Measurements from ENCODE around the gene CCDC82.

CCDC82 gene

GRCh38 chr11:96317985-96318384 lies 71.7 kb downstream of the CCDC82 start:
- Histone ChIP-seq H3K4me1 (ENCODE audit: control insufficient read depth, low read length) (no peaks in the 10 kb centered on the region), H3K79me2 (ENCODE audit: control insufficient read depth, low read length) (no peaks in the 10 kb centered on the region), H3F3A (ENCODE audit: control insufficient read depth, insufficient read depth) (no peaks in the 10 kb centered on the region), H3K4me2 (ENCODE audit: low read length) (no peak overlapping the region), H4K20me1 (ENCODE audit: control insufficient read depth, insufficient read depth, low read depth, low read length) (no peaks in the 10 kb centered on the region), H3K27ac (ENCODE audit: low read depth, low read length) (no peak overlapping the region), H3K36me3 (ENCODE audit: control insufficient read depth, low read length) (no peaks in the 10 kb centered on the region), H3K9me3 (ENCODE audit: control insufficient read depth, insufficient read depth, low read length) (no peaks in the 10 kb centered on the region), H3K27me3 (ENCODE audit: control insufficient read depth, low read length) (no peaks in the 10 kb centered on the region), H3K9me2 (replicated peaks; ENCODE audit: control insufficient read depth, low read length) (no peaks in the 10 kb centered on the region), H3K4me3 (ENCODE audit: low read length) (no peak overlapping the region)
- TF ChIP-seq EZH2phosphoT487 (IDR thresholded peaks at IDR 0.05; ENCODE audit: borderline replicate concordance, low read length) = no peak
- TF ChIP-seq CTCF (IDR thresholded peaks at IDR 0.05; ENCODE audit: low read depth, low read length, poor library complexity, severe bottlenecking) = no peak

- no peaks in the 10 kb centered on the region for H3K9me2 ChIP-seq (replicated peaks; ENCODE audit: control insufficient read depth, low read length)
- no peaks in the 10 kb centered on the region for H4K20me1 ChIP-seq (ENCODE audit: control insufficient read depth, insufficient read depth, low read depth, low read length)
- H3K79me2 ChIP-seq (ENCODE audit: control insufficient read depth, low read length) = no peaks in the 10 kb centered on the region
- H3F3A ChIP-seq (ENCODE audit: control insufficient read depth, insufficient read depth) = no peaks in the 10 kb centered on the region
- H3K36me3 ChIP-seq (ENCODE audit: control insufficient read depth, low read length) = no peaks in the 10 kb centered on the region
- H3K4me3 ChIP-seq (ENCODE audit: low read length) = no peak overlapping the region
- TF ChIP-seq EZH2phosphoT487 (IDR thresholded peaks at IDR 0.05; ENCODE audit: borderline replicate concordance, low read length) (no peak), CTCF (IDR thresholded peaks at IDR 0.05; ENCODE audit: low read depth, low read length, poor library complexity, severe bottlenecking) (no peak)
- no peaks in the 10 kb centered on the region for H3K4me1 ChIP-seq (ENCODE audit: control insufficient read depth, low read length)
- no peaks in the 10 kb centered on the region for H3K27me3 ChIP-seq (ENCODE audit: control insufficient read depth, low read length)
- no peak overlapping the region for H3K27ac ChIP-seq (ENCODE audit: low read depth, low read length)
- no peaks in the 10 kb centered on the region for H3K9me3 ChIP-seq (ENCODE audit: control insufficient read depth, insufficient read depth, low read length)
- no peak overlapping the region for H3K4me2 ChIP-seq (ENCODE audit: low read length)
These were observed 72.1 kb downstream of the CCDC82 start for GRCh38 chr11:96317571-96317970.

GRCh38 chr11:96316869-96317268 lies 72.8 kb downstream of the CCDC82 start:
- Histone ChIP-seq H4K20me1 (ENCODE audit: control insufficient read depth, insufficient read depth, low read depth, low read length) (no peaks in the 10 kb centered on the region), H3K36me3 (ENCODE audit: control insufficient read depth, low read length) (no peaks in the 10 kb centered on the region), H3F3A (ENCODE audit: control insufficient read depth, insufficient read depth) (no peaks in the 10 kb centered on the region), H3K4me1 (ENCODE audit: control insufficient read depth, low read length) (no peaks in the 10 kb centered on the region), H3K9me2 (replicated peaks; ENCODE audit: control insufficient read depth, low read length) (no peaks in the 10 kb centered on the region), H3K79me2 (ENCODE audit: control insufficient read depth, low read length) (no peaks in the 10 kb centered on the region), H3K4me3 (ENCODE audit: low read length) (no peak overlapping the region), H3K27me3 (ENCODE audit: control insufficient read depth, low read length) (no peaks in the 10 kb centered on the region), H3K9me3 (ENCODE audit: control insufficient read depth, insufficient read depth, low read length) (no peaks in the 10 kb centered on the region), H3K4me2 (ENCODE audit: low read length) (no peak overlapping the region), H3K27ac (ENCODE audit: low read depth, low read length) (no peak overlapping the region)
- TF ChIP-seq EZH2phosphoT487 (IDR thresholded peaks at IDR 0.05; ENCODE audit: borderline replicate concordance, low read length) = no peak

GRCh38 chr11:96315476-96315875 lies 74.2 kb downstream of the CCDC82 start:
- Histone ChIP-seq H4K20me1 (ENCODE audit: control insufficient read depth, insufficient read depth, low read depth, low read length) (no peaks in the 10 kb centered on the region), H3K9me2 (replicated peaks; ENCODE audit: control insufficient read depth, low read length) (no peaks in the 10 kb centered on the region), H3F3A (ENCODE audit: control insufficient read depth, insufficient read depth) (no peaks in the 10 kb centered on the region), H3K4me2 (ENCODE audit: low read length) (no peak overlapping the region), H3K36me3 (ENCODE audit: control insufficient read depth, low read length) (no peaks in the 10 kb centered on the region), H3K79me2 (ENCODE audit: control insufficient read depth, low read length) (no peaks in the 10 kb centered on the region), H3K27ac (ENCODE audit: low read depth, low read length) (no peak overlapping the region), H3K27me3 (ENCODE audit: control insufficient read depth, low read length) (no peaks in the 10 kb centered on the region), H3K4me3 (ENCODE audit: low read length) (no peak overlapping the region), H3K9me3 (ENCODE audit: control insufficient read depth, insufficient read depth, low read length) (no peaks in the 10 kb centered on the region), H3K4me1 (ENCODE audit: control insufficient read depth, low read length) (no peaks in the 10 kb centered on the region)
- TF ChIP-seq CTCF (IDR thresholded peaks at IDR 0.05; ENCODE audit: low read depth, low read length, poor library complexity, severe bottlenecking) (no peak), EZH2phosphoT487 (IDR thresholded peaks at IDR 0.05; ENCODE audit: borderline replicate concordance, low read length) (no peak)

Data from DOHH2 (cell line).